Measurements from ENCODE around the gene CLEC2L.

DNA sequence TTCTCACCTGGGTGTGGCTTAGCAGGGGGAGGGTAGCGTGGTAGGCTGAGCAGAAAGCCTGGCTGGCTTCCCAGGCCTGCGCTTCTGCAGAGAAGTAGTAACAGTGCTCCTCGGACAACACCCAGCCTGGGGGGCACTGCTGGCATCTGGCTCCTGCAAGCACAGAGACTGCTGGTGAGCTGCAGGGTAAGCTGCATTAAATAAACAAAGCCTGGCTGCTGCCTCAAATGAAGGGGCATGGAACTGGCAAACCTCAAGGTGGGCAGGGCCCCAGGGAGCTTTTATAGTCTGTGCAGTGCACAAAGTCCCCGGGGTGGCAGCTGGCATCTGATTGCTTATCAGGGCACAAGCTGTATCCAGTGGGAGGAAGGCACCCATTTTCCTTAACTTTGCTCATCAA is 43.9 kb upstream of the CLEC2L start:
- no peak for TF ChIP-seq POLR2A (IDR thresholded peaks at IDR 0.05)
- TF ChIP-seq, protein P1, sequence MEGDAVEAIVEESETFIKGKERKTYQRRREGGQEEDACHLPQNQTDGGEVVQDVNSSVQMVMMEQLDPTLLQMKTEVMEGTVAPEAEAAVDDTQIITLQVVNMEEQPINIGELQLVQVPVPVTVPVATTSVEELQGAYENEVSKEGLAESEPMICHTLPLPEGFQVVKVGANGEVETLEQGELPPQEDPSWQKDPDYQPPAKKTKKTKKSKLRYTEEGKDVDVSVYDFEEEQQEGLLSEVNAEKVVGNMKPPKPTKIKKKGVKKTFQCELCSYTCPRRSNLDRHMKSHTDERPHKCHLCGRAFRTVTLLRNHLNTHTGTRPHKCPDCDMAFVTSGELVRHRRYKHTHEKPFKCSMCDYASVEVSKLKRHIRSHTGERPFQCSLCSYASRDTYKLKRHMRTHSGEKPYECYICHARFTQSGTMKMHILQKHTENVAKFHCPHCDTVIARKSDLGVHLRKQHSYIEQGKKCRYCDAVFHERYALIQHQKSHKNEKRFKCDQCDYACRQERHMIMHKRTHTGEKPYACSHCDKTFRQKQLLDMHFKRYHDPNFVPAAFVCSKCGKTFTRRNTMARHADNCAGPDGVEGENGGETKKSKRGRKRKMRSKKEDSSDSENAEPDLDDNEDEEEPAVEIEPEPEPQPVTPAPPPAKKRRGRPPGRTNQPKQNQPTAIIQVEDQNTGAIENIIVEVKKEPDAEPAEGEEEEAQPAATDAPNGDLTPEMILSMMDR (IDR thresholded peaks at IDR 0.05): no peak

Measured in prostate gland (tissue), 2 donors.